ENCODE results near the gene DCHS1. TPM values are rescaled to one million over a fixed set of nuclear protein-coding genes. Genes with fewer than 3 reads are reported as not detected.

DCHS1 gene
- total and polyA plus RNA-seq, 3 experiments from 2014 or later, result 0.89 to 1.5 (median 0.96) TPM

GRCh38 chr11:6640985-6641701 is 14.5 kb downstream of the DCHS1 start:
- no peak overlapping the region for H3K27ac ChIP-seq (ENCODE audit: low read depth, low read length)
- H3K36me3 ChIP-seq (ENCODE audit: insufficient read depth, low read length), result no peaks in the 10 kb centered on the region
- H3K36me3 Mint-ChIP-seq, result peaks cover 0 to 4% (median 0%) of the 10 kb centered on the region in 3 donors
- DNase-seq, result no peak
- CTCF ChIA-PET, result interaction anchor here (0.6 kb wide), 1 partner anchor 11 kb away, joined by 3 read pairs; no protein-coding TSS in a partner anchor
- H3K9me3 ChIP-seq (ENCODE audit: low read length), result no peaks in the 10 kb centered on the region
- no peak overlapping the region for H3K4me3 Mint-ChIP-seq
- peaks cover 27% of the 10 kb centered on the region for H3K4me1 ChIP-seq (ENCODE audit: insufficient read depth, low read length)
- H3K4me3 ChIP-seq (ENCODE audit: low read length), result no peak overlapping the region
- peaks cover 0 to 1% of the 10 kb centered on the region in 2 donors for H3K27me3 Mint-ChIP-seq
- POLR2A ChIA-PET, result no interaction called here
- H3K9me3 Mint-ChIP-seq, result no peaks in the 10 kb centered on the region
- H3K4me1 Mint-ChIP-seq, result no peaks in the 10 kb centered on the region
- no peaks in the 10 kb centered on the region for H3K27me3 ChIP-seq (ENCODE audit: insufficient read depth, low read length, poor library complexity, severe bottlenecking)
- no peak overlapping the region for H3K27ac Mint-ChIP-seq

- no peak overlapping the region for H3K4me3 ChIP-seq (ENCODE audit: low read length)
- Mint-ChIP-seq H3K36me3 (peaks cover 0 to 4% (median 0%) of the 10 kb centered on the region in 3 donors), H3K4me1 (no peaks in the 10 kb centered on the region), H3K27me3 (no peaks in the 10 kb centered on the region), H3K4me3 (no peak overlapping the region), H3K27ac (no peak overlapping the region), H3K9me3 (no peaks in the 10 kb centered on the region)
- no peak overlapping the region for H3K27ac ChIP-seq (ENCODE audit: low read depth, low read length)
- ChIA-PET CTCF (interaction anchor here (0.6 to 1.2 kb wide), 3 partner anchors 12 to 261 kb away, joined by 3 to 4 read pairs (median 3); no protein-coding TSS in a partner anchor), POLR2A (no interaction called here)
- H3K4me1 ChIP-seq (ENCODE audit: insufficient read depth, low read length), result peaks cover 19% of the 10 kb centered on the region
- no peaks in the 10 kb centered on the region for H3K27me3 ChIP-seq (ENCODE audit: insufficient read depth, low read length, poor library complexity, severe bottlenecking)
- no peak for DNase-seq
- H3K36me3 ChIP-seq (ENCODE audit: insufficient read depth, low read length), result no peaks in the 10 kb centered on the region
- H3K9me3 ChIP-seq (ENCODE audit: low read length), result no peaks in the 10 kb centered on the region
Observed at GRCh38 chr11:6640036-6640984, 15.3 kb downstream of the DCHS1 start.

- H3K27ac ChIP-seq (ENCODE audit: low read depth, low read length), result no peak overlapping the region
- H3K4me3 ChIP-seq (ENCODE audit: low read length), result no peak overlapping the region
- no peaks in the 10 kb centered on the region for H3K4me1 Mint-ChIP-seq
- CTCF ChIA-PET, result interaction anchor here (0.9 to 1.2 kb wide), 3 partner anchors 15 to 78 kb away, joined by 3 to 5 read pairs (median 3); no protein-coding TSS in a partner anchor
- H3K36me3 ChIP-seq (ENCODE audit: insufficient read depth, low read length), result no peaks in the 10 kb centered on the region
- peaks cover 5% of the 10 kb centered on the region for H3K4me1 ChIP-seq (ENCODE audit: insufficient read depth, low read length)
- no peaks in the 10 kb centered on the region for H3K27me3 ChIP-seq (ENCODE audit: insufficient read depth, low read length, poor library complexity, severe bottlenecking)
- peaks cover 0 to under 1% of the 10 kb centered on the region in 2 donors for H3K27me3 Mint-ChIP-seq
- H3K4me3 Mint-ChIP-seq, result no peak overlapping the region
- DNase-seq, result no peak
- H3K27ac Mint-ChIP-seq, result no peak overlapping the region
- no peaks in the 10 kb centered on the region for H3K9me3 Mint-ChIP-seq
- no peaks in the 10 kb centered on the region for H3K9me3 ChIP-seq (ENCODE audit: low read length)
- POLR2A ChIA-PET, result no interaction called here
- H3K36me3 Mint-ChIP-seq, result peaks cover 0 to 4% (median 0%) of the 10 kb centered on the region in 3 donors
Observed at GRCh38 chr11:6638429-6638828, 17.2 kb downstream of the DCHS1 start.

- Histone ChIP-seq H3K9me3 (ENCODE audit: low read length) (no peaks in the 10 kb centered on the region), H3K4me1 (ENCODE audit: insufficient read depth, low read length) (peaks cover 3% of the 10 kb centered on the region), H3K27me3 (ENCODE audit: insufficient read depth, low read length, poor library complexity, severe bottlenecking) (no peaks in the 10 kb centered on the region), H3K4me3 (ENCODE audit: low read length) (no peak overlapping the region), H3K27ac (ENCODE audit: low read depth, low read length) (no peak overlapping the region), H3K36me3 (ENCODE audit: insufficient read depth, low read length) (no peaks in the 10 kb centered on the region)
- peaks cover 0 to 9% (median 0%) of the 10 kb centered on the region in 3 donors for H3K36me3 Mint-ChIP-seq
- H3K27me3 Mint-ChIP-seq, result peaks cover 0 to 2% of the 10 kb centered on the region in 2 donors
- no peaks in the 10 kb centered on the region for H3K9me3 Mint-ChIP-seq
- no peaks in the 10 kb centered on the region for H3K4me1 Mint-ChIP-seq
- ChIA-PET POLR2A (interaction anchor here (0.6 kb wide), 1 partner anchor 357 kb away, joined by 3 read pairs; no protein-coding TSS in a partner anchor), CTCF (no interaction called here)
- H3K27ac Mint-ChIP-seq, result no peak overlapping the region
- DNase-seq, result no peak
- H3K4me3 Mint-ChIP-seq, result no peak overlapping the region
Observed at GRCh38 chr11:6637871-6638270, 17.7 kb downstream of the DCHS1 start.

GRCh38 chr11:6636480-6636879 is 19.1 kb downstream of the DCHS1 start:
- no peaks in the 10 kb centered on the region for H3K36me3 ChIP-seq (ENCODE audit: insufficient read depth, low read length)
- no peak for DNase-seq
- no peaks in the 10 kb centered on the region for H3K4me1 Mint-ChIP-seq
- ChIA-PET POLR2A (no interaction called here), CTCF (no interaction called here)
- no peaks in the 10 kb centered on the region for H3K9me3 ChIP-seq (ENCODE audit: low read length)
- no peak overlapping the region for H3K4me3 Mint-ChIP-seq
- peaks cover 0 to 18% (median 0%) of the 10 kb centered on the region in 3 donors for H3K36me3 Mint-ChIP-seq
- no peak overlapping the region for H3K27ac Mint-ChIP-seq
- peaks cover 0 to 2% of the 10 kb centered on the region in 2 donors for H3K27me3 Mint-ChIP-seq
- H3K4me1 ChIP-seq (ENCODE audit: insufficient read depth, low read length), result no peaks in the 10 kb centered on the region
- H3K27ac ChIP-seq (ENCODE audit: low read depth, low read length), result no peak overlapping the region
- no peaks in the 10 kb centered on the region for H3K9me3 Mint-ChIP-seq
- H3K27me3 ChIP-seq (ENCODE audit: insufficient read depth, low read length, poor library complexity, severe bottlenecking), result no peaks in the 10 kb centered on the region
- H3K4me3 ChIP-seq (ENCODE audit: low read length), result no peak overlapping the region

GRCh38 chr11:6635082-6635932 is 20.3 kb downstream of the DCHS1 start:
- Histone ChIP-seq H3K9me3 (ENCODE audit: low read length) (no peaks in the 10 kb centered on the region), H3K27me3 (ENCODE audit: insufficient read depth, low read length, poor library complexity, severe bottlenecking) (no peaks in the 10 kb centered on the region), H3K4me1 (ENCODE audit: insufficient read depth, low read length) (no peaks in the 10 kb centered on the region), H3K36me3 (ENCODE audit: insufficient read depth, low read length) (no peaks in the 10 kb centered on the region), H3K4me3 (ENCODE audit: low read length) (no peak overlapping the region), H3K27ac (ENCODE audit: low read depth, low read length) (no peak overlapping the region)
- Mint-ChIP-seq H3K27ac (no peak overlapping the region), H3K27me3 (peaks cover 0 to 2% of the 10 kb centered on the region in 2 donors), H3K4me1 (no peaks in the 10 kb centered on the region), H3K36me3 (peaks cover 0 to 21% (median 0%) of the 10 kb centered on the region in 3 donors), H3K4me3 (no peak overlapping the region), H3K9me3 (no peaks in the 10 kb centered on the region)
- DNase-seq, result no peak
- CTCF ChIA-PET, result interaction anchor here (1.0 to 1.7 kb wide), 2 partner anchors 12 kb away, joined by 3 to 4 read pairs; no protein-coding TSS in a partner anchor
- POLR2A ChIA-PET, result no interaction called here

- H3K4me1 Mint-ChIP-seq, result no peaks in the 10 kb centered on the region
- CTCF ChIA-PET, result interaction anchor here (1.0 to 1.7 kb wide), 3 partner anchors 11 to 167 kb away, joined by 3 to 4 read pairs (median 3); no protein-coding TSS in a partner anchor
- H3K27ac Mint-ChIP-seq, result peak overlapping the region in 1 of 8 donors; percentile 3
- no peak overlapping the region for H3K4me3 ChIP-seq (ENCODE audit: low read length)
- POLR2A ChIA-PET, result no interaction called here
- no peak overlapping the region for H3K4me3 Mint-ChIP-seq
- no peaks in the 10 kb centered on the region for H3K4me1 ChIP-seq (ENCODE audit: insufficient read depth, low read length)
- H3K36me3 Mint-ChIP-seq, result peaks cover 0 to 21% (median 0%) of the 10 kb centered on the region in 3 donors
- no peak overlapping the region for H3K27ac ChIP-seq (ENCODE audit: low read depth, low read length)
- H3K27me3 ChIP-seq (ENCODE audit: insufficient read depth, low read length, poor library complexity, severe bottlenecking), result no peaks in the 10 kb centered on the region
- no peaks in the 10 kb centered on the region for H3K36me3 ChIP-seq (ENCODE audit: insufficient read depth, low read length)
- no peaks in the 10 kb centered on the region for H3K9me3 ChIP-seq (ENCODE audit: low read length)
- DNase-seq, result no peak
- peaks cover 0 to 2% of the 10 kb centered on the region in 2 donors for H3K27me3 Mint-ChIP-seq
- H3K9me3 Mint-ChIP-seq, result no peaks in the 10 kb centered on the region
Observed at GRCh38 chr11:6634534-6634933, 21.1 kb downstream of the DCHS1 start.
